Right lobe of liver (tissue), 6 donors: Measurements from ENCODE around the gene NUDT5. TPM values are rescaled to one million over a fixed set of nuclear protein-coding genes. Genes with fewer than 3 reads are reported as not detected.

Source experiments
- ATAC-seq, 4 donors: fragments of 200-7000 bp; cut with Tn5 transposase; one replicate each; pipeline ENCODE4 v1.9.1; 2020; ENCODE audit warnings: mild to moderate bottlenecking in 4 of 4, moderate library complexity in 4 of 4
- DNase-seq, 3 donors: peaks; one replicate each; pipeline ENCODE4 v3.0.0-alpha.2; 2020
- H3K27ac ChIP-seq, 3 donors: fragments of 200-600 bp; one replicate each; pipeline ENCODE4 v1.8.0; 2022
- H3K27me3 ChIP-seq, 2 donors: fragments of 200-600 bp; one replicate each; pipeline ENCODE4 v1.8.0; 2022
- H3K36me3 ChIP-seq, 4 donors: fragments of 200-600 bp; sonication (generic) in 1 of 4; one replicate each; pipeline versions ENCODE4 v1.5.1 to v1.8.0; 2017 to 2022; ENCODE audit warnings: control low read depth in 1 of 4
- H3K4me1 ChIP-seq, 4 donors: fragments of 200-600 bp; sonication (generic) in 1 of 4; one replicate each; pipeline versions ENCODE4 v1.5.1 to v1.8.0; 2017 to 2022; ENCODE audit warnings: control low read depth in 1 of 4
- H3K4me3 ChIP-seq, 3 donors: fragments of 200-600 bp; one replicate each; pipeline ENCODE4 v1.8.0; 2022
- H3K9me3 ChIP-seq, 4 donors: fragments of 200-600 bp; sonication (generic) in 1 of 4; one replicate each; pipeline versions ENCODE4 v1.5.1 to v1.8.0; 2017 to 2022; ENCODE audit warnings: control low read depth in 1 of 4
- POLR2A ChIP-seq: fragments of 450-650 bp; IDR thresholded peaks from one replicate; pipeline ENCODE4 v1.6.1; 2017; ENCODE audit warnings: antibody characterized with exemption, mild to moderate bottlenecking
- WGBS: methylation state at CpG from one replicate; pipeline ENCODE4 v1.1.6; 2018; ENCODE audit warnings: low coverage, low lambda C conversion rate; ENCODE audit not compliant: insufficient coverage; ENCODE audit errors: missing lambda C conversion rate; 5-methylcytosine and 5-hydroxymethylcytosine counted together
- intact Hi-C, 2 donors: fragments of 100-400 bp; cut with DNase I; formaldehyde crosslinking; loops; one replicate each; pipeline versions ENCODE4 v1.11.2 to v1.14.1; 2022
- total RNA-seq, 6 experiments: library from RNA; depleted of rRNA in 2 of 6; stranded (reverse); fragments of >200 nt in 2 of 6; fragmentation: NEBNext Ultra II Directional in 3 of 6; extraction: Animal tissue kit (Norgen Biotek cat#: 25700) in 3 of 6; gene quantifications; one replicate each; pipeline versions ENCODE4 v1.1.0 to v1.2.4, GENCODE V29; 2016 to 2023
- TF ChIP-seq, protein P1 (sequence below), 4 donors: fragments of 200-600 bp in 3 of 4; fragments of 450-650 bp in 1 of 4; IDR thresholded peaks; one replicate each; pipeline versions ENCODE4 v1.5.1 to v1.8.0; 2016 to 2022; ENCODE audit warnings: antibody characterized with exemption in 4 of 4, mild to moderate bottlenecking in 2 of 4
- donor health status: DM: no; HTN: yes; CAD: no.
- donor health status: DM: no; HTN: no; CAD: no.
- donor health status: DM: no; HTN: no; CAD: no.
- donor health status: DM: no; HTN: yes; CAD: no.
- donor health status: DM: no; HTN: yes; CAD: no.

The NUDT5 gene
- total RNA-seq, 6 experiments from 2014 or later, result 48.6 to 64.3 (median 55.8) TPM

DNA sequence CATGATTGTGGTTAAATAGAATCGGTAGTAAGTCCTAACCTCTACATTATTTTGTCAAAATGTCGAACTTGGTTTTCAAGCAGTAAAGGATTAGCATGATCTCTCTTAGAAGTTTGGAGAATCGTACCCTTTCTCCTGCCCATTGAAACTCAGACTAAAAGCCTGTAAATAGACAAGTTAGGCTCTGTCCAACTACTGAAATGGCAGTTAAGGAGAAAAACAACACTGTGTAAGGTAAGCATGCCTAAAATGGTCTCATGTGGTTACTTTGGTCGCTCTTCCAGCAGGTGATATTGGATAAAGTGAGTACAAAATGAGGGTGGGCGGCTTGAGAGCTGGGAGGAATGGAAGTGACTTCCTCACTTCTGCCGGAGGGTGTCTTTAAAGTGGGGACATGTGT is 41.2 kb downstream of the NUDT5 start:
- Histone ChIP-seq H3K27me3 (no peaks in the 10 kb centered on the region), H3K9me3 (no peaks in the 10 kb centered on the region), H3K4me3 (no peak overlapping the region), H3K36me3 (peaks cover 0 to 4% (median 1%) of the 10 kb centered on the region in 4 donors), H3K27ac (no peak overlapping the region), H3K4me1 (peaks cover 0 to 30% (median 9%) of the 10 kb centered on the region in 4 donors)
- intact Hi-C loops, result no loop called here
- no peak for DNase-seq
- WGBS, result 91% methylated on average over 6 of the region's 6 CpGs
- no peak for ATAC-seq
- TF ChIP-seq, protein P1, sequence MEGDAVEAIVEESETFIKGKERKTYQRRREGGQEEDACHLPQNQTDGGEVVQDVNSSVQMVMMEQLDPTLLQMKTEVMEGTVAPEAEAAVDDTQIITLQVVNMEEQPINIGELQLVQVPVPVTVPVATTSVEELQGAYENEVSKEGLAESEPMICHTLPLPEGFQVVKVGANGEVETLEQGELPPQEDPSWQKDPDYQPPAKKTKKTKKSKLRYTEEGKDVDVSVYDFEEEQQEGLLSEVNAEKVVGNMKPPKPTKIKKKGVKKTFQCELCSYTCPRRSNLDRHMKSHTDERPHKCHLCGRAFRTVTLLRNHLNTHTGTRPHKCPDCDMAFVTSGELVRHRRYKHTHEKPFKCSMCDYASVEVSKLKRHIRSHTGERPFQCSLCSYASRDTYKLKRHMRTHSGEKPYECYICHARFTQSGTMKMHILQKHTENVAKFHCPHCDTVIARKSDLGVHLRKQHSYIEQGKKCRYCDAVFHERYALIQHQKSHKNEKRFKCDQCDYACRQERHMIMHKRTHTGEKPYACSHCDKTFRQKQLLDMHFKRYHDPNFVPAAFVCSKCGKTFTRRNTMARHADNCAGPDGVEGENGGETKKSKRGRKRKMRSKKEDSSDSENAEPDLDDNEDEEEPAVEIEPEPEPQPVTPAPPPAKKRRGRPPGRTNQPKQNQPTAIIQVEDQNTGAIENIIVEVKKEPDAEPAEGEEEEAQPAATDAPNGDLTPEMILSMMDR (IDR thresholded peaks at IDR 0.05), result no peak
- no peak for TF ChIP-seq POLR2A

DNA sequence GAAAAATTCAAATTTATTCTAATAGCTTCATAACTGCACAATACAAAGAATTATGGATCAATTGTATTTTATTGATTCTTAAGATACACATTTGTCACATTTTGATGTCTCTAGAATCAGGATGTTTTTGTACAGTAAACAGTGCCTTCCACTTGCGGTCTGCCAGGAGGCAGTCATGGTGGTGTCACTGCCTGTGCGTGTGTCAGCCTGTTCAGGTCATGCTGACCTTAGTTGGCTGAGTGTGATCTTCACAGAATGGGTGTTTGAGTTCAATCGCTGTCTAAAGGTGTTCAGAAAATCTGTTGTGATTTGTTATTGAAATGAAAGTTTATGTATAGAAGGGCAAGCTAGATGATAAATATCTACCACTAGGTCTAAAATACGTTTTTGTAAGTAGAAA is 45.5 kb downstream of the NUDT5 start:
- WGBS, result 29% methylated on average over 4 of the region's 4 CpGs
- no peak overlapping the region for H3K27ac ChIP-seq
- peaks cover 0 to 13% (median 5%) of the 10 kb centered on the region in 4 donors for H3K4me1 ChIP-seq
- ATAC-seq (peak in 2 of 4 donors; percentile 93 to 97), DNase-seq (peak in 1 of 3 donors; percentile 48)
- H3K27me3 ChIP-seq, result no peaks in the 10 kb centered on the region
- no peak overlapping the region for H3K4me3 ChIP-seq
- H3K9me3 ChIP-seq, result no peaks in the 10 kb centered on the region
- H3K36me3 ChIP-seq, result peaks cover 0 to 10% (median 0%) of the 10 kb centered on the region in 4 donors
- TF ChIP-seq, protein P1 (IDR thresholded peaks at IDR 0.05), result no peak
- TF ChIP-seq POLR2A, result no peak
- intact Hi-C loops, result no loop called here

DNA sequence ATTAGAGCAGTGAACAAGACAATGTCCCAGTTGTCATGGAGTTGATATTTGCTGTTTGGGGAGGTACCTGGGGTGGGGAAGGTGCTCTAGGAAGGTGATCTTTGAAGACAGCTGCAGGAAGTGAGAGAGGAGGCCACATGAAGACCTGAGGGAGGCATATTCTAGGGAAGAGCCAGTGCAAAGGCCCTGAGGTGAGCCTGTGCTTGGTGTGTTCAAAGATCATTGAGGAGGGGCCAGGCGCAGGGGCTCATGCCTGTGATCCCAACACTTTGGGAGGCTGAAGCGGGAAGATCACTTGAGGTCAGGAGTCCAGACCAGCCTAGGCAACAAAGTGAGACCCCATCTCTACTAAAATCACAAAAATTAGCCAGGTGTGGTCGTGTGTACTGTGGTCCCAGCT is 51.2 kb downstream of the NUDT5 start:
- peaks cover 0 to 27% (median 9%) of the 10 kb centered on the region in 4 donors for H3K36me3 ChIP-seq
- H3K4me3 ChIP-seq, result no peak overlapping the region
- no peaks in the 10 kb centered on the region for H3K4me1 ChIP-seq
- no peaks in the 10 kb centered on the region for H3K9me3 ChIP-seq
- no peak for DNase-seq
- no peak for ATAC-seq
- no peak overlapping the region for H3K27ac ChIP-seq
- TF ChIP-seq, protein P1 (IDR thresholded peaks at IDR 0.05), result no peak
- no peak for TF ChIP-seq POLR2A
- 100% methylated on average over 1 of the region's 3 CpGs for WGBS
- intact Hi-C loops, result no loop called here
- H3K27me3 ChIP-seq, result no peaks in the 10 kb centered on the region

DNA sequence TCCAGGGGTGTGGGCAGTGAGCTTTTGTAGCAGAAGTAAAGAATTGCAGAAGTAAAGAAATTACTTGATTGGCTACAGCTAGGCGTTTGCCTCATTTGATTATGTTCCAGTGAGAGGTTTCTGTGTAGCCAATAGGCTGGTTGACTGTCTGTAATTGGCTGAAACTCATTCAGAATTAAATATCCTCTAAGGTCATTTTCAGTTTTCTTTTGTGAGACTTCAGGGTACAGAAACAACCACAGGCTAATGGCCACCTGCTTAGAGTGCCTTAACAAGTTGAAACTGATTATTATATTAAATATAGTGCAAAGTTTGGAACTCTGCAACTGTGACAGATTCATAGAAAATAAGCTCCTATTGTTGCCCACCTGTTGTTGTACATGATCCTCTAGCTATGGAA is 55.7 kb downstream of the NUDT5 start:
- DNase-seq (no peak), ATAC-seq (no peak)
- TF ChIP-seq POLR2A, result no peak
- TF ChIP-seq, protein P1 (IDR thresholded peaks at IDR 0.05), result no peak
- Histone ChIP-seq H3K27me3 (no peaks in the 10 kb centered on the region), H3K4me1 (no peaks in the 10 kb centered on the region), H3K4me3 (no peak overlapping the region), H3K36me3 (peaks cover 0 to 28% (median 13%) of the 10 kb centered on the region in 4 donors), H3K27ac (no peak overlapping the region), H3K9me3 (no peaks in the 10 kb centered on the region)
- intact Hi-C loops, result no loop called here
- 100% methylated on average over 1 of the region's 1 CpG for WGBS

DNA sequence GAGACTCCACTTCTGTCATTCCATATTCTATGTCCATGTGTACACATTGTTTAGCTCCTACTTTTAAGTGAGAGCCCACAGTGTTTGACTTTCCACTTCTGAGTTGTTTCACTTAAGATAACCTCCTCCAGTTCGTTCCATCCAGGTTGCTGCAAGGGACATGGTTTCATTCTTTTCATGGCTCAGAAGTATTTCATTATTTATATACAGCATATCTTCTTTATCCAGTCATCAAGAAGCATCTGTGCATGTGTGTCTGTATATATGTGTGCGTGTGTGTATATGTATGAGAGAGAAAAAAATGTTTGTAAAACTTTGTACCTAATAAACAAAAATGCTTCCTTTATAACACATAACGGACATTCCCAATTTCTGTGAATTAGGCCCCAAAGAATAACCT is 60.1 kb downstream of the NUDT5 start:
- no peak for TF ChIP-seq POLR2A
- TF ChIP-seq, protein P1 (IDR thresholded peaks at IDR 0.05), result no peak
- no peak for ATAC-seq
- no peak overlapping the region for H3K27ac ChIP-seq
- no peaks in the 10 kb centered on the region for H3K9me3 ChIP-seq
- H3K27me3 ChIP-seq, result no peaks in the 10 kb centered on the region
- DNase-seq, result no peak
- 86% methylated on average over 3 of the region's 3 CpGs for WGBS
- peaks cover 0 to 9% (median 5%) of the 10 kb centered on the region in 4 donors for H3K36me3 ChIP-seq
- H3K4me3 ChIP-seq, result no peak overlapping the region
- H3K4me1 ChIP-seq, result no peaks in the 10 kb centered on the region
- intact Hi-C loops, result no loop called here
